ENCODE data around the gene HRH2. TPM values are rescaled to one million over a fixed set of nuclear protein-coding genes. Genes with fewer than 3 reads are reported as not detected.

The HRH2 gene
- total RNA-seq, 1 experiment from 2014 or later = 9.3 TPM

DNA sequence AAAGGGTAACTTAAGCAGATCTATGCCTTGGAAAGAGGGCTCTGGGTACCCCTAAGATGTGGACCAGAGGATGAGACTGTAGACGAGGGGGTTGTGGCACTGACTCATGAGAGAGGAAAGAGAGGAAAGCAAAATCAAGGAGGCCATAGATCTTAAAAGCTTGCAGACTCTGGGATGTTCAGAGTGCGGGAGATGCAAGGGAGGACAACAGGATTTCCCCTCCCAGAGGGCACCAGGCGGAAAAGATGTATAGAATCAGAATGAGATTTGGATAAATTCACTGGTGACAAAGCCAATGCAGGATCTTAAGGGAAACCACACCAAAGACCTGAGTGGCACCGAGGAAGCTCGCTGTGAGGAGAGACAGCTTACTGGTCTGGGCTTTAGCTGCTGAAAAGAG lies 27.1 kb downstream of the HRH2 start (continued):
- TF ChIP-seq, protein P1, sequence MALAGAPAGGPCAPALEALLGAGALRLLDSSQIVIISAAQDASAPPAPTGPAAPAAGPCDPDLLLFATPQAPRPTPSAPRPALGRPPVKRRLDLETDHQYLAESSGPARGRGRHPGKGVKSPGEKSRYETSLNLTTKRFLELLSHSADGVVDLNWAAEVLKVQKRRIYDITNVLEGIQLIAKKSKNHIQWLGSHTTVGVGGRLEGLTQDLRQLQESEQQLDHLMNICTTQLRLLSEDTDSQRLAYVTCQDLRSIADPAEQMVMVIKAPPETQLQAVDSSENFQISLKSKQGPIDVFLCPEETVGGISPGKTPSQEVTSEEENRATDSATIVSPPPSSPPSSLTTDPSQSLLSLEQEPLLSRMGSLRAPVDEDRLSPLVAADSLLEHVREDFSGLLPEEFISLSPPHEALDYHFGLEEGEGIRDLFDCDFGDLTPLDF (CRISPR knock-in tag; IDR thresholded peaks at IDR 0.05) = no peak
- TF ChIP-seq ZNF396 (CRISPR knock-in tag; IDR thresholded peaks at IDR 0.05; ENCODE audit: borderline replicate concordance) (no peak), ZNF263 (CRISPR knock-in tag; IDR thresholded peaks at IDR 0.05; ENCODE audit: low read depth) (no peak)

DNA sequence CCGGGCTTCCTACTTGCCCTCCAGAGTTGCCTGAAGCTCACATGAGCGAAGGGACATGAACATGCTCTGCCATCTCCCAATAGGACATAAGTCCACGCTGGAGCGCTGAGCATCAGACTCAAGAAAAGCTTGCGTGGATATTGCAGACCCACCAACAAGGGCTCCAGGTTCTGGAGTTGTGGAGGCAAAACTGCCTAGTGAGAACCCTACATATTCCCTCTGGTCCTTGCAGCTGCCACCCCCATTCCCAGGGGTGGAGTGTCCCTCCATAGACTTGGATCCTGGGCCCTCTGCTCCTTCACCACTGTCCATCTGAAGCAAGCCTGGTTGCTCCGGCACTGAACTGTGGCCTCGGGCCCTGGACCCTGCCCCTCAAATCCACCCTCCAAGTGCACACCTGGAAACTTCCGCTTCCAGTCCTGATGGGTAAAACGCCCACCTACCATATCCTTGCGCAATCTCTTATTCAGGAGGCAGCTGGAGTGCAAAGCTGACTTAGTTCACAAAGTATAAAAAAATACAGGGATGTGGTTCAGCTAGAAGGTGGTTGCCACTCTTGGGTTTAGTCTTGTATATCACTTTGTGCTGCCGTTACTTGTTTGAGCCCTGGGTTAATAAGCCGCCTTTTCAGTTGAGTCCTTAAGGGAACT lies 28.0 kb downstream of the HRH2 start:
- Mint-ChIP-seq H3K36me3 (peaks cover 27% of the 10 kb centered on the region), H3K4me3 (no peak overlapping the region), H3K27ac (no peak overlapping the region), H3K4me1 (peaks cover 32% of the 10 kb centered on the region), H3K27me3 (ENCODE audit: low read depth) (no peaks in the 10 kb centered on the region), H3K9me3 (peaks cover 4% of the 10 kb centered on the region; the same call in 1 of the 2 replicates)
- TF ChIP-seq, protein P2, sequence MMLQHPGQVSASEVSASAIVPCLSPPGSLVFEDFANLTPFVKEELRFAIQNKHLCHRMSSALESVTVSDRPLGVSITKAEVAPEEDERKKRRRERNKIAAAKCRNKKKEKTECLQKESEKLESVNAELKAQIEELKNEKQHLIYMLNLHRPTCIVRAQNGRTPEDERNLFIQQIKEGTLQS (CRISPR knock-in tag; conservative IDR thresholded peaks at IDR 0.05) = no peak
- no peak for TF ChIP-seq PRRX2 (CRISPR knock-in tag; IDR thresholded peaks at IDR 0.05)
- no peak for TF ChIP-seq ELF4 (CRISPR knock-in tag; IDR thresholded peaks at IDR 0.05; ENCODE audit: low read depth)
- TF ChIP-seq, protein P1 (CRISPR knock-in tag; IDR thresholded peaks at IDR 0.05) = no peak
- TF ChIP-seq, protein P3, sequence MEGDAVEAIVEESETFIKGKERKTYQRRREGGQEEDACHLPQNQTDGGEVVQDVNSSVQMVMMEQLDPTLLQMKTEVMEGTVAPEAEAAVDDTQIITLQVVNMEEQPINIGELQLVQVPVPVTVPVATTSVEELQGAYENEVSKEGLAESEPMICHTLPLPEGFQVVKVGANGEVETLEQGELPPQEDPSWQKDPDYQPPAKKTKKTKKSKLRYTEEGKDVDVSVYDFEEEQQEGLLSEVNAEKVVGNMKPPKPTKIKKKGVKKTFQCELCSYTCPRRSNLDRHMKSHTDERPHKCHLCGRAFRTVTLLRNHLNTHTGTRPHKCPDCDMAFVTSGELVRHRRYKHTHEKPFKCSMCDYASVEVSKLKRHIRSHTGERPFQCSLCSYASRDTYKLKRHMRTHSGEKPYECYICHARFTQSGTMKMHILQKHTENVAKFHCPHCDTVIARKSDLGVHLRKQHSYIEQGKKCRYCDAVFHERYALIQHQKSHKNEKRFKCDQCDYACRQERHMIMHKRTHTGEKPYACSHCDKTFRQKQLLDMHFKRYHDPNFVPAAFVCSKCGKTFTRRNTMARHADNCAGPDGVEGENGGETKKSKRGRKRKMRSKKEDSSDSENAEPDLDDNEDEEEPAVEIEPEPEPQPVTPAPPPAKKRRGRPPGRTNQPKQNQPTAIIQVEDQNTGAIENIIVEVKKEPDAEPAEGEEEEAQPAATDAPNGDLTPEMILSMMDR (IDR thresholded peaks at IDR 0.05) = no peak
- TF ChIP-seq, protein P4, sequence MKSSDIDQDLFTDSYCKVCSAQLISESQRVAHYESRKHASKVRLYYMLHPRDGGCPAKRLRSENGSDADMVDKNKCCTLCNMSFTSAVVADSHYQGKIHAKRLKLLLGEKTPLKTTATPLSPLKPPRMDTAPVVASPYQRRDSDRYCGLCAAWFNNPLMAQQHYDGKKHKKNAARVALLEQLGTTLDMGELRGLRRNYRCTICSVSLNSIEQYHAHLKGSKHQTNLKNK (CRISPR knock-in tag; IDR thresholded peaks at IDR 0.05) = no peak
- TF ChIP-seq, protein P5, sequence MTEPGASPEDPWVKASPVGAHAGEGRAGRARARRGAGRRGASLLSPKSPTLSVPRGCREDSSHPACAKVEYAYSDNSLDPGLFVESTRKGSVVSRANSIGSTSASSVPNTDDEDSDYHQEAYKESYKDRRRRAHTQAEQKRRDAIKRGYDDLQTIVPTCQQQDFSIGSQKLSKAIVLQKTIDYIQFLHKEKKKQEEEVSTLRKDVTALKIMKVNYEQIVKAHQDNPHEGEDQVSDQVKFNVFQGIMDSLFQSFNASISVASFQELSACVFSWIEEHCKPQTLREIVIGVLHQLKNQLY (CRISPR knock-in tag; IDR thresholded peaks at IDR 0.05) = no peak
- TF ChIP-seq, protein P6, sequence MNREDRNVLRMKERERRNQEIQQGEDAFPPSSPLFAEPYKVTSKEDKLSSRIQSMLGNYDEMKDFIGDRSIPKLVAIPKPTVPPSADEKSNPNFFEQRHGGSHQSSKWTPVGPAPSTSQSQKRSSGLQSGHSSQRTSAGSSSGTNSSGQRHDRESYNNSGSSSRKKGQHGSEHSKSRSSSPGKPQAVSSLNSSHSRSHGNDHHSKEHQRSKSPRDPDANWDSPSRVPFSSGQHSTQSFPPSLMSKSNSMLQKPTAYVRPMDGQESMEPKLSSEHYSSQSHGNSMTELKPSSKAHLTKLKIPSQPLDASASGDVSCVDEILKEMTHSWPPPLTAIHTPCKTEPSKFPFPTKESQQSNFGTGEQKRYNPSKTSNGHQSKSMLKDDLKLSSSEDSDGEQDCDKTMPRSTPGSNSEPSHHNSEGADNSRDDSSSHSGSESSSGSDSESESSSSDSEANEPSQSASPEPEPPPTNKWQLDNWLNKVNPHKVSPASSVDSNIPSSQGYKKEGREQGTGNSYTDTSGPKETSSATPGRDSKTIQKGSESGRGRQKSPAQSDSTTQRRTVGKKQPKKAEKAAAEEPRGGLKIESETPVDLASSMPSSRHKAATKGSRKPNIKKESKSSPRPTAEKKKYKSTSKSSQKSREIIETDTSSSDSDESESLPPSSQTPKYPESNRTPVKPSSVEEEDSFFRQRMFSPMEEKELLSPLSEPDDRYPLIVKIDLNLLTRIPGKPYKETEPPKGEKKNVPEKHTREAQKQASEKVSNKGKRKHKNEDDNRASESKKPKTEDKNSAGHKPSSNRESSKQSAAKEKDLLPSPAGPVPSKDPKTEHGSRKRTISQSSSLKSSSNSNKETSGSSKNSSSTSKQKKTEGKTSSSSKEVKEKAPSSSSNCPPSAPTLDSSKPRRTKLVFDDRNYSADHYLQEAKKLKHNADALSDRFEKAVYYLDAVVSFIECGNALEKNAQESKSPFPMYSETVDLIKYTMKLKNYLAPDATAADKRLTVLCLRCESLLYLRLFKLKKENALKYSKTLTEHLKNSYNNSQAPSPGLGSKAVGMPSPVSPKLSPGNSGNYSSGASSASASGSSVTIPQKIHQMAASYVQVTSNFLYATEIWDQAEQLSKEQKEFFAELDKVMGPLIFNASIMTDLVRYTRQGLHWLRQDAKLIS (CRISPR knock-in tag; IDR thresholded peaks at IDR 0.05; ENCODE audit: borderline replicate concordance) = no peak
- TF ChIP-seq, protein P7, sequence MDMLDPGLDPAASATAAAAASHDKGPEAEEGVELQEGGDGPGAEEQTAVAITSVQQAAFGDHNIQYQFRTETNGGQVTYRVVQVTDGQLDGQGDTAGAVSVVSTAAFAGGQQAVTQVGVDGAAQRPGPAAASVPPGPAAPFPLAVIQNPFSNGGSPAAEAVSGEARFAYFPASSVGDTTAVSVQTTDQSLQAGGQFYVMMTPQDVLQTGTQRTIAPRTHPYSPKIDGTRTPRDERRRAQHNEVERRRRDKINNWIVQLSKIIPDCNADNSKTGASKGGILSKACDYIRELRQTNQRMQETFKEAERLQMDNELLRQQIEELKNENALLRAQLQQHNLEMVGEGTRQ (CRISPR knock-in tag; IDR thresholded peaks at IDR 0.05) = no peak
- TF ChIP-seq, protein P8, sequence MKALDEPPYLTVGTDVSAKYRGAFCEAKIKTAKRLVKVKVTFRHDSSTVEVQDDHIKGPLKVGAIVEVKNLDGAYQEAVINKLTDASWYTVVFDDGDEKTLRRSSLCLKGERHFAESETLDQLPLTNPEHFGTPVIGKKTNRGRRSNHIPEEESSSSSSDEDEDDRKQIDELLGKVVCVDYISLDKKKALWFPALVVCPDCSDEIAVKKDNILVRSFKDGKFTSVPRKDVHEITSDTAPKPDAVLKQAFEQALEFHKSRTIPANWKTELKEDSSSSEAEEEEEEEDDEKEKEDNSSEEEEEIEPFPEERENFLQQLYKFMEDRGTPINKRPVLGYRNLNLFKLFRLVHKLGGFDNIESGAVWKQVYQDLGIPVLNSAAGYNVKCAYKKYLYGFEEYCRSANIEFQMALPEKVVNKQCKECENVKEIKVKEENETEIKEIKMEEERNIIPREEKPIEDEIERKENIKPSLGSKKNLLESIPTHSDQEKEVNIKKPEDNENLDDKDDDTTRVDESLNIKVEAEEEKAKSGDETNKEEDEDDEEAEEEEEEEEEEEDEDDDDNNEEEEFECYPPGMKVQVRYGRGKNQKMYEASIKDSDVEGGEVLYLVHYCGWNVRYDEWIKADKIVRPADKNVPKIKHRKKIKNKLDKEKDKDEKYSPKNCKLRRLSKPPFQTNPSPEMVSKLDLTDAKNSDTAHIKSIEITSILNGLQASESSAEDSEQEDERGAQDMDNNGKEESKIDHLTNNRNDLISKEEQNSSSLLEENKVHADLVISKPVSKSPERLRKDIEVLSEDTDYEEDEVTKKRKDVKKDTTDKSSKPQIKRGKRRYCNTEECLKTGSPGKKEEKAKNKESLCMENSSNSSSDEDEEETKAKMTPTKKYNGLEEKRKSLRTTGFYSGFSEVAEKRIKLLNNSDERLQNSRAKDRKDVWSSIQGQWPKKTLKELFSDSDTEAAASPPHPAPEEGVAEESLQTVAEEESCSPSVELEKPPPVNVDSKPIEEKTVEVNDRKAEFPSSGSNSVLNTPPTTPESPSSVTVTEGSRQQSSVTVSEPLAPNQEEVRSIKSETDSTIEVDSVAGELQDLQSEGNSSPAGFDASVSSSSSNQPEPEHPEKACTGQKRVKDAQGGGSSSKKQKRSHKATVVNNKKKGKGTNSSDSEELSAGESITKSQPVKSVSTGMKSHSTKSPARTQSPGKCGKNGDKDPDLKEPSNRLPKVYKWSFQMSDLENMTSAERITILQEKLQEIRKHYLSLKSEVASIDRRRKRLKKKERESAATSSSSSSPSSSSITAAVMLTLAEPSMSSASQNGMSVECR (CRISPR knock-in tag; IDR thresholded peaks at IDR 0.05; ENCODE audit: borderline replicate concordance) = no peak
- TF ChIP-seq TCF7 (CRISPR knock-in tag; IDR thresholded peaks at IDR 0.05; ENCODE audit: low read depth) = no peak
- no peak for TF ChIP-seq ZNF219 (CRISPR knock-in tag; IDR thresholded peaks at IDR 0.05; ENCODE audit: borderline replicate concordance)
- POLR2A ChIA-PET = no interaction called here
- no peak for DNase-seq (ENCODE audit: low spot score)
- no peak for ATAC-seq
- CTCF ChIA-PET = interaction anchor here (1.1 to 3.0 kb wide), 4 partner anchors 33 to 152 kb away, joined by 4 to 19 read pairs (median 4); no protein-coding TSS in a partner anchor

Data from WTC11 (cell line).